ENCODE results near the gene ZFP36.

ZFP36 gene

GRCh38 chr19:39397360-39398296 lies 9.0 kb upstream of the ZFP36 start:
- peak; percentile 87 for DNase-seq (ENCODE audit: low read depth)
- TF ChIP-seq CTCF (IDR thresholded peaks at IDR 0.05; ENCODE audit: low read length, missing control alignments) = peak; percentile 94
- no peak overlapping the region for H3K4me3 ChIP-seq (replicated peaks; ENCODE audit: low read depth, low read length)

GRCh38 chr19:39398297-39398864 lies 8.3 kb upstream of the ZFP36 start:
- H3K4me3 ChIP-seq (replicated peaks; ENCODE audit: low read depth, low read length) = no peak overlapping the region

GRCh38 chr19:39399668-39400050 lies 7.0 kb upstream of the ZFP36 start:
- no peak overlapping the region for H3K4me3 ChIP-seq (replicated peaks; ENCODE audit: low read depth, low read length)
- DNase-seq (ENCODE audit: low read depth) = no peak
- TF ChIP-seq CTCF (IDR thresholded peaks at IDR 0.05; ENCODE audit: low read length, missing control alignments) = no peak

More at GRCh38 chr19:39398297-39398864, 8.3 kb upstream of the ZFP36 start:
- no peak for TF ChIP-seq CTCF (IDR thresholded peaks at IDR 0.05; ENCODE audit: low read length, missing control alignments)
- DNase-seq (ENCODE audit: low read depth) = peak; percentile 64

- H3K4me3 ChIP-seq (replicated peaks; ENCODE audit: low read depth, low read length) = no peak overlapping the region
- DNase-seq (ENCODE audit: low read depth) = no peak
- TF ChIP-seq CTCF (IDR thresholded peaks at IDR 0.05; ENCODE audit: low read length, missing control alignments) = no peak
These were observed 6.6 kb upstream of the ZFP36 start for GRCh38 chr19:39400061-39400460.

- no peak for TF ChIP-seq CTCF (IDR thresholded peaks at IDR 0.05; ENCODE audit: low read length, missing control alignments)
- no peak overlapping the region for H3K4me3 ChIP-seq (replicated peaks; ENCODE audit: low read depth, low read length)
- no peak for DNase-seq (ENCODE audit: low read depth)
These were observed 5.5 kb upstream of the ZFP36 start for GRCh38 chr19:39401070-39401548.

- no peak overlapping the region for H3K4me3 ChIP-seq (replicated peaks; ENCODE audit: low read depth, low read length)
- DNase-seq (ENCODE audit: low read depth) = peak; percentile 70
- TF ChIP-seq CTCF (IDR thresholded peaks at IDR 0.05; ENCODE audit: low read length, missing control alignments) = no peak
These were observed 4.9 kb upstream of the ZFP36 start for GRCh38 chr19:39401549-39402345.

All from fibroblast of pulmonary artery (primary cell).